Lung (tissue), 12 donors: Measurements from ENCODE around the gene TMEM132E. TPM values are rescaled to one million over a fixed set of nuclear protein-coding genes. Genes with fewer than 3 reads are reported as not detected.

ENCODE experiments used
- ATAC-seq: fragments of 200-7000 bp; cut with Tn5 transposase; one replicate; pipeline ENCODE4 v1.9.1; 2020; ENCODE audit warnings: moderate number of reproducible peaks; ENCODE audit not compliant: insufficient read depth, low FRiP score
- DNase-seq, 3 donors: peaks; one replicate each; pipeline ENCODE4 v3.0.0-alpha.2; 2013 to 2017
- H3K27ac ChIP-seq, 2 donors: one replicate each; pipeline ENCODE4 v1.5.1; 2013; ENCODE audit warnings: mild to moderate bottlenecking in 2 of 2, moderate library complexity in 2 of 2, control low read depth in 1 of 2, inconsistent platforms in 1 of 2, low read depth in 1 of 2, low read length in 1 of 2
- H3K27me3 ChIP-seq, 3 donors: one replicate each; pipeline ENCODE4 v1.5.1; 2013; ENCODE audit warnings: low read length in 2 of 3; ENCODE audit not compliant: control insufficient read depth in 3 of 3, insufficient read depth in 3 of 3
- H3K36me3 ChIP-seq, 4 donors: one replicate each; pipeline ENCODE4 v1.5.1; 2013; ENCODE audit warnings: low read length in 4 of 4, mild to moderate bottlenecking in 1 of 4, moderate library complexity in 1 of 4; ENCODE audit not compliant: control insufficient read depth in 4 of 4, insufficient read depth in 4 of 4
- H3K4me1 ChIP-seq, 5 donors: one replicate each; pipeline ENCODE4 v1.5.1; 2013; ENCODE audit warnings: low read length in 5 of 5, mild to moderate bottlenecking in 2 of 5, moderate library complexity in 1 of 5; ENCODE audit not compliant: control insufficient read depth in 5 of 5, insufficient read depth in 5 of 5
- H3K4me3 ChIP-seq: one replicate; pipeline ENCODE4 v1.5.1; 2013; ENCODE audit warnings: mild to moderate bottlenecking, control low read depth, moderate library complexity
- H3K9ac ChIP-seq, 2 donors: one replicate each; pipeline ENCODE4 v1.5.1; 2013; ENCODE audit warnings: low read length in 2 of 2, control low read depth in 1 of 2; ENCODE audit not compliant: insufficient read depth in 1 of 2
- H3K9me3 ChIP-seq, 4 donors: one replicate each; pipeline ENCODE4 v1.5.1; 2013; ENCODE audit warnings: low read length in 3 of 4, mild to moderate bottlenecking in 1 of 4, moderate library complexity in 1 of 4; ENCODE audit not compliant: control insufficient read depth in 4 of 4, insufficient read depth in 3 of 4
- WGBS, 2 donors: extraction: QIAGEN DNeasy Blood & Tissue Kit; methylation state at CpG; one replicate each; pipeline ENCODE4 v1.1.7; 2013; 5-methylcytosine and 5-hydroxymethylcytosine counted together
- polyA plus RNA-seq, 2 donors: library from polyadenylated mRNA; stranded (reverse); fragments of 200-250 nt; gene quantifications; one replicate each; pipeline ENCODE4 v1.2.1, GENCODE V29; 2013
- total RNA-seq, 2 donors: library from RNA; depleted of rRNA in 1 of 2; stranded (reverse); fragments of >200 nt in 1 of 2; gene quantifications; one replicate each; pipeline ENCODE4 v1.2.1, GENCODE V29; 2014 to 2021
- TF ChIP-seq, protein P1 (sequence below): IDR thresholded peaks from 2 replicates; pipeline ENCODE4 v1.5.1; 2012; ENCODE audit warnings: mild to moderate bottlenecking; ENCODE audit errors: control extremely low read depth, extremely low read depth
- donor health status: control.
- donor health status: control.
- donor health status: Bipolar disorder and iron deficiency.
- donor health status: healthy.
- donor health status: DM: yes; HTN: yes; CAD: no.

Gene TMEM132E
- total and polyA plus RNA-seq, 4 donors: 0.02 to 0.17 (median 0.07) TPM

DNA sequence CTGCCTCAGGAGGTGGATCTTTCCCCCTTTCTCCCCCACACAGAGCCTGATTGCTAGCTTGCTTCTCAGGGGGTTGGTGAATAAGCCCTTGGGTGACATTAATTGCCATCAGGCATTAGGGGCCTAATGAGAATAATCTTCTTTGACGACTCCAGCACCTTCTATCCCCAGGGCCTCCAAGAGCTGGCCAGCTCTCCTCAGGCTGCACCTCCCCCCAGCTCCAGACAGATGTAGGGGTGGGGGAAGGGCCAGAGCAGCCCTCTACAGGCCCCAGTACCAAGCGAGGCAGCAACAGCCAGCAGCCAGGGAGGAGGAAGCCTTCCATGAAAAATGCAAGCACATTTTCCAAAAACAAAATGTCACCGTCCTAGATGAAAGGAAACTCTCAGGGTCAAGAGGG is 1.4 kb upstream of the TMEM132E start:
- no peak overlapping the region for H3K9ac ChIP-seq
- H3K27ac ChIP-seq: no peak overlapping the region
- WGBS, 2 donors: 15 to 20% methylated on average over 3 of the region's 3 CpGs
- peaks cover 4 to 65% (median 47%) of the 10 kb centered on the region in 3 donors for H3K27me3 ChIP-seq
- no peaks in the 10 kb centered on the region for H3K36me3 ChIP-seq
- DNase-seq (no peak), ATAC-seq (no peak)
- H3K9me3 ChIP-seq: peaks cover 0 to 5% (median 0%) of the 10 kb centered on the region in 4 donors
- peaks cover 0 to 38% (median 0%) of the 10 kb centered on the region in 5 donors for H3K4me1 ChIP-seq
- TF ChIP-seq, protein P1, sequence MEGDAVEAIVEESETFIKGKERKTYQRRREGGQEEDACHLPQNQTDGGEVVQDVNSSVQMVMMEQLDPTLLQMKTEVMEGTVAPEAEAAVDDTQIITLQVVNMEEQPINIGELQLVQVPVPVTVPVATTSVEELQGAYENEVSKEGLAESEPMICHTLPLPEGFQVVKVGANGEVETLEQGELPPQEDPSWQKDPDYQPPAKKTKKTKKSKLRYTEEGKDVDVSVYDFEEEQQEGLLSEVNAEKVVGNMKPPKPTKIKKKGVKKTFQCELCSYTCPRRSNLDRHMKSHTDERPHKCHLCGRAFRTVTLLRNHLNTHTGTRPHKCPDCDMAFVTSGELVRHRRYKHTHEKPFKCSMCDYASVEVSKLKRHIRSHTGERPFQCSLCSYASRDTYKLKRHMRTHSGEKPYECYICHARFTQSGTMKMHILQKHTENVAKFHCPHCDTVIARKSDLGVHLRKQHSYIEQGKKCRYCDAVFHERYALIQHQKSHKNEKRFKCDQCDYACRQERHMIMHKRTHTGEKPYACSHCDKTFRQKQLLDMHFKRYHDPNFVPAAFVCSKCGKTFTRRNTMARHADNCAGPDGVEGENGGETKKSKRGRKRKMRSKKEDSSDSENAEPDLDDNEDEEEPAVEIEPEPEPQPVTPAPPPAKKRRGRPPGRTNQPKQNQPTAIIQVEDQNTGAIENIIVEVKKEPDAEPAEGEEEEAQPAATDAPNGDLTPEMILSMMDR: no peak
- no peak overlapping the region for H3K4me3 ChIP-seq

DNA sequence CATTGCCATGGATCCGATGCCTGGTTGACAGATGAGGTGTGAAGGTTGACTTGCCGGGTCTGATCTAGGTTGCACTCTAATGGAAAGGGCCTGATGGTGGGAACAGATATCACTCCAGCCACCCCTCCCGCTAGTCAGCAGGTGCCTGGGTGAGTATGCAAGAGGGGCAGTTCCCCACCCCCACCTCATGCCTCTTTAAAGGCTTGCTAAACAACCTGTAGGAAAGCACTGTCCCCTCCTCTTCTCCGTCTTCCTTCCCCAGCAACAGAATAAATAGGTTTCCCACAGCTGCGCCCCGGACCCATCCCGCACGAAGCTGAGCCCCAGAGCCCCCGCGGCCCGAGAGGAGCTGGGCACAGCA is 746 bp upstream of the TMEM132E start:
- peaks cover 0 to 38% (median 0%) of the 10 kb centered on the region in 5 donors for H3K4me1 ChIP-seq
- ATAC-seq (no peak), DNase-seq (no peak)
- no peak overlapping the region for H3K9ac ChIP-seq
- WGBS, 2 donors: 7 to 9% methylated on average over 11 of the region's 11 CpGs
- peaks cover 9 to 69% (median 54%) of the 10 kb centered on the region in 3 donors for H3K27me3 ChIP-seq
- no peak overlapping the region for H3K27ac ChIP-seq
- TF ChIP-seq, protein P1: no peak
- peaks cover 0 to 4% (median 0%) of the 10 kb centered on the region in 4 donors for H3K9me3 ChIP-seq
- H3K36me3 ChIP-seq: no peaks in the 10 kb centered on the region
- H3K4me3 ChIP-seq: no peak overlapping the region

DNA sequence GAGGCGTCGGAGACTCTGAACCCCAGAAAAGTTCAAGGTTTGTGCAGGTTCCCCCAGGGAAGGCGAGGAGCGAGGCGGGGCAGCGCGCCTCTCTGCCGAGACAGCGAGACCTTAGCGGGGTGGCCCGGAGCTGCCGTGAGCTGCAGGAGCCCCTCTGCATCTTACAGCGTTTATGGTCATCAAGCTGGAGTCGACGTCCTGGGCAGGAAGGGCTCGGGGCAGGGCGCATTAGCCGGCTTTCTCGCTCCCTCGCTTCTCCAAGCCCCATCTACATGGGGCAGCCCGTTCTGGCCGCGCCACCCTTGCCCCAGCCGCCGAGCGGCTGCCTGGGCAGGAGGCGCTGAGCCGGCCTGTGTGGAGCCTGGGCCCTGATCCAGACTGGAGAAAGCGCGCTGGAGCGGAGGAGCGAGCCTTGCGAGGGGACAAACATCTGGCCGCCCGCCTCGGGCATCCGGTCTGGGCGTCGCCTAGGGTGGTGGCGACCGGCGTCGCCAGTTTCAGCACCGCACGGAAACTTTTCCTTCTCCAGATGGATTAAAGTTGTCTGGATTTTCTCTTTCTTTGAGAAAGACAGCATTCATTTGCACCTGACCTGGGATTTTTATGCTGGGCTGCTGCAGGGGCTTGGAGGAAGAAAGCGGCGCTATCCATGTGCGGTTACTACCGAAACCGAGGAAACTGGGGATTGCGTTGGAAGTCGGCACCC is 750 bp downstream of the TMEM132E start:
- Histone ChIP-seq H3K27ac (no peak overlapping the region), H3K9me3 (peaks cover 0 to 3% (median 0%) of the 10 kb centered on the region in 4 donors), H3K9ac (no peak overlapping the region), H3K4me1 (peaks cover 0 to 38% (median 0%) of the 10 kb centered on the region in 5 donors), H3K27me3 (peaks cover 12 to 82% (median 68%) of the 10 kb centered on the region in 3 donors), H3K36me3 (no peaks in the 10 kb centered on the region), H3K4me3 (no peak overlapping the region)
- peak; percentile 52 to 59 (median 56) for DNase-seq
- 1 to 2% methylated on average over 48 to 52 of the region's 52 CpGs for WGBS, 2 donors
- ATAC-seq: no peak
- TF ChIP-seq, protein P1: no peak
